Endodermal cell (in vitro differentiated cells): Measurements from ENCODE around the gene TRIM2. TPM values are rescaled to one million over a fixed set of nuclear protein-coding genes. Genes with fewer than 3 reads are reported as not detected.

ENCODE experiments used
- DNase-seq: peaks from one replicate; pipeline ENCODE4 v3.0.0-alpha.2; 2017
- H3K27ac ChIP-seq: 2 replicates; pipeline ENCODE4 v1.5.1; 2013; ENCODE audit warnings: mild to moderate bottlenecking, low read depth, low read length, moderate library complexity
- H3K27me3 ChIP-seq: 2 replicates; pipeline ENCODE4 v1.6.1; 2013; ENCODE audit warnings: mild to moderate bottlenecking, low read length, moderate library complexity; ENCODE audit not compliant: insufficient read depth, control insufficient read depth, poor library complexity, severe bottlenecking
- H3K36me3 ChIP-seq: 2 replicates; pipeline ENCODE4 v1.7.0; 2013; ENCODE audit warnings: mild to moderate bottlenecking, low read length, moderate library complexity; ENCODE audit not compliant: control insufficient read depth, insufficient read depth
- H3K4me1 ChIP-seq: one replicate; pipeline ENCODE4 v1.7.0; 2013; ENCODE audit warnings: low read length; ENCODE audit not compliant: control insufficient read depth, insufficient read depth
- H3K4me3 ChIP-seq: 2 replicates; pipeline ENCODE4 v1.5.1; 2013; ENCODE audit warnings: mild to moderate bottlenecking, low read length, moderate library complexity
- H3K9ac ChIP-seq: 2 replicates; pipeline ENCODE4 v1.6.1; 2013; ENCODE audit warnings: mild to moderate bottlenecking, low read length, moderate library complexity; ENCODE audit not compliant: poor library complexity, severe bottlenecking; ENCODE audit errors: extremely low read depth
- H3K9me3 ChIP-seq: 2 replicates; pipeline ENCODE4 v1.6.1; 2013; ENCODE audit warnings: mild to moderate bottlenecking, low read length, moderate library complexity; ENCODE audit not compliant: control insufficient read depth
- H3K27ac Mint-ChIP-seq: 2 replicates; pipeline ENCODE4 v1.8.0; 2020; ENCODE audit warnings: mixed read lengths
- H3K27me3 Mint-ChIP-seq: 2 replicates; pipeline ENCODE4 v1.8.0; 2021; ENCODE audit warnings: mild to moderate bottlenecking, mixed read lengths; ENCODE audit not compliant: insufficient read depth
- H3K36me3 Mint-ChIP-seq: 2 replicates; pipeline ENCODE4 v1.8.0; 2020; ENCODE audit warnings: low read depth, mixed read lengths
- H3K4me1 Mint-ChIP-seq: 2 replicates; pipeline ENCODE4 v1.8.0; 2020; ENCODE audit warnings: mixed read lengths
- H3K4me3 Mint-ChIP-seq: 2 replicates; pipeline ENCODE4 v1.8.0; 2020; ENCODE audit warnings: mild to moderate bottlenecking, moderate library complexity, mixed read lengths
- H3K9me3 Mint-ChIP-seq: 2 replicates; pipeline ENCODE4 v1.8.0; 2020; ENCODE audit warnings: mild to moderate bottlenecking, mixed read lengths
- CTCF ChIP-seq: fragments of 200-600 bp; sonication (generic); conservative IDR thresholded peaks from 2 replicates; pipeline ENCODE4 v1.5.0; 2021; ENCODE audit warnings: antibody characterized with exemption, mild to moderate bottlenecking
- WGBS, 2 experiments: methylation state at CpG; one replicate each; pipeline versions ENCODE4 v1.1.5 to v1.1.7; 2013; ENCODE audit warnings: missing lambda C conversion rate in 2 of 2, mixed read lengths in 1 of 2; ENCODE audit not compliant: insufficient coverage in 1 of 2, insufficient read length in 1 of 2; 5-methylcytosine and 5-hydroxymethylcytosine counted together
- total RNA-seq, 2 donors: library from RNA; stranded (reverse); fragmentation: NEBNext Ultra II Directional in 1 of 2; extraction: Animal tissue kit (Norgen Biotek cat#: 25700) in 1 of 2; gene quantifications; 2 replicates in 1 of 2; 3 replicates in 1 of 2; pipeline ENCODE4 v1.2.1, GENCODE V29; 2021

TRIM2 gene
- total RNA-seq, 2 donors from 2014 or later, result 31.8 to 56.1 TPM

- Mint-ChIP-seq H3K27me3 (no peaks in the 10 kb centered on the region), H3K27ac (no peak overlapping the region), H3K4me1 (no peaks in the 10 kb centered on the region), H3K4me3 (no peak overlapping the region), H3K9me3 (peaks cover 2% of the 10 kb centered on the region), H3K36me3 (peaks cover 44% of the 10 kb centered on the region)
- H3K9ac ChIP-seq, result no peak overlapping the region
- H3K4me1 ChIP-seq, result no peaks in the 10 kb centered on the region
- no peaks in the 10 kb centered on the region for H3K9me3 ChIP-seq
- H3K4me3 ChIP-seq, result no peak overlapping the region
- WGBS, 2 experiments, result 100% methylated on average over 1 of the region's 1 CpG; no CpG with 5 or more reads in 1 of the 2 experiments
- no peak overlapping the region for H3K27ac ChIP-seq
- DNase-seq, result no peak
- peaks cover 39% of the 10 kb centered on the region for H3K36me3 ChIP-seq
- no peaks in the 10 kb centered on the region for H3K27me3 ChIP-seq
- TF ChIP-seq CTCF, result no peak
These were observed 110.7 kb downstream of the TRIM2 start for GRCh38 chr4:153314915-153315314.

GRCh38 chr4:153318696-153319320, 114.6 kb downstream of the TRIM2 start:
- Mint-ChIP-seq H3K27me3 (no peaks in the 10 kb centered on the region), H3K4me1 (no peaks in the 10 kb centered on the region), H3K36me3 (peaks cover 49% of the 10 kb centered on the region), H3K9me3 (peaks cover 2% of the 10 kb centered on the region), H3K27ac (no peak overlapping the region), H3K4me3 (no peak overlapping the region)
- Histone ChIP-seq H3K27me3 (no peaks in the 10 kb centered on the region), H3K9me3 (no peaks in the 10 kb centered on the region), H3K4me3 (no peak overlapping the region), H3K9ac (no peak overlapping the region), H3K36me3 (peaks cover 62% of the 10 kb centered on the region), H3K27ac (no peak overlapping the region), H3K4me1 (no peaks in the 10 kb centered on the region)
- WGBS, 2 experiments, result 89 to 91% methylated on average over 1 to 2 of the region's 2 CpGs
- TF ChIP-seq CTCF, result peak; percentile 82
- peak; percentile 61 for DNase-seq

- H3K4me3 ChIP-seq, result no peak overlapping the region
- WGBS, 2 experiments, result 81 to 100% methylated on average over 3 to 6 of the region's 6 CpGs
- TF ChIP-seq CTCF, result no peak
- no peaks in the 10 kb centered on the region for H3K9me3 ChIP-seq
- H3K9ac ChIP-seq, result no peak overlapping the region
- H3K4me1 ChIP-seq, result no peaks in the 10 kb centered on the region
- no peak for DNase-seq
- Mint-ChIP-seq H3K36me3 (peaks cover 36% of the 10 kb centered on the region), H3K4me3 (no peak overlapping the region), H3K27ac (no peak overlapping the region), H3K9me3 (no peaks in the 10 kb centered on the region), H3K27me3 (no peaks in the 10 kb centered on the region), H3K4me1 (no peaks in the 10 kb centered on the region)
- H3K27me3 ChIP-seq, result no peaks in the 10 kb centered on the region
- H3K36me3 ChIP-seq, result peaks cover 83% of the 10 kb centered on the region
- no peak overlapping the region for H3K27ac ChIP-seq
These were observed 118.5 kb downstream of the TRIM2 start for GRCh38 chr4:153322791-153323190.
